ENCODE measurements around the gene PRR3. TPM values are rescaled to one million over a fixed set of nuclear protein-coding genes. Genes with fewer than 3 reads are reported as not detected.
A peak's percentile ranks its signal among the peaks of the same experiment; 100 is the strongest.

PRR3 gene, protein sequence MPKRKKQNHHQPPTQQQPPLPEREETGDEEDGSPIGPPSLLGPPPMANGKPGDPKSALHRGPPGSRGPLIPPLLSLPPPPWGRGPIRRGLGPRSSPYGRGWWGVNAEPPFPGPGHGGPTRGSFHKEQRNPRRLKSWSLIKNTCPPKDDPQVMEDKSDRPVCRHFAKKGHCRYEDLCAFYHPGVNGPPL
- total RNA-seq: 10.0 TPM

GRCh38 chr6:30556906-30557682, at the start of gene PRR3:
Gene PRR3 (plus strand): TSS chr6:30557295. CDS start chr6:30557345, 50 bp downstream.

DNA sequence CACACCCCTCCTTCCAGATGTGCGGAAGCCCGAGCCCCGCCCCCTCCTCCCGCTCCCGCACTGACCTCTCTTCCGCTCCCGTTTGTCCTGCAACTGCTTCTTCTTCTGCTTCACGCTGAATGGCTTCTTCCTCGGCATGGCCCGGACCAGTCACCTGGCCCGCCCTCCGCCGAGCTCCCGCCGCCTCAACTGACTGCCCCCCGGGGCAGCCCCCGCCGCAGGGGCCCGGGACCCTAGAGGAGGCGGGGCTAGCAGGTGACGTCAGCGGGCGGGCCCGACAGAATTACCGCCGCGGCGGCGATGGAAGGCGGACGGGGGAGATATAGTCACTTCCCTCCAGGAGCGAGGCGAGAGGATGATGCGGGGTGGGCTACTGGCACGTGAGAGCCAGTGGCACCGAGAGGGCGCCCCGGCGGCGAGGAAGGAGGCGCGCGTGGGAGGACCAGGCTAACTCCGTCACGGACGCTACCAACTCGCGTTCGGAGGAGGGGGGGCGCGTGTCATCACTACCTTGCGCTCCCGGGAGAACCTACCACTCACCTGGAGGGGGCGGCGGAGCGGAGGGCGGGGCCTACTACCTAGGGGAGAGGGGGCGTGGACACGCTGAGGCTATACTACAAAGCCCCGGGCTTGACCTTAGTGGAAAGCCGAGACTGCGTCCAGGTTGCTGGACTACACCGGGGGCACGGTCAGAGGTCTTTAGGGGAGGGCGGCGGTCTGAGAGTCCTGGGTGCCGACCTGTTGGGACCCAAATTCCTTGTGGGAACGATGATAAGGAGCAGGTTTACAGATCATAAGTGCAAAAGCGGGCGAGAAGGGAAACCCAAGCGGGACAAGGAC, 809 bp upstream of the PRR3 start, which contains the start of gene GNL1:
Gene GNL1, minus strand, starts transcription at position 424 of the 840 bp plus-strand sequence. Its CDS starts 286 bp downstream, at position 138.

GRCh38 chr6:30571075-30571761, 14.1 kb downstream of the PRR3 start, which contains the start of gene ABCF1:
Gene ABCF1 (plus strand): TSS chr6:30571442. CDS start chr6:30571488, 46 bp downstream.

Small RNA genes within 50 kb of the gene (small RNA-seq; reads per million reads assigned to genes)
- 1.9 reads per million, percentile 89 among the genes with 10 or more reads in this experiment for gene MIR877 (ENCODE audit: low replicate concordance)

Other genes starting within 250 kb of the PRR3 start
- 10.0 TPM for gene TRIM39, start 230.4 kb upstream of the PRR3 start, total RNA-seq
- 27.1 TPM for gene RPP21, start 212.1 kb upstream of the PRR3 start, total RNA-seq
- gene HLA-E, start 67.8 kb upstream of the PRR3 start, total RNA-seq: 202 TPM
- 44.3 TPM for gene GNL1, start 806 bp upstream of the PRR3 start, total RNA-seq
- 35.4 TPM for gene ABCF1, start 14.1 kb downstream of the PRR3 start, total RNA-seq
- 24.5 TPM for gene PPP1R10, start 59.9 kb downstream of the PRR3 start, total RNA-seq
- 58.0 TPM for gene MRPS18B, start 60.5 kb downstream of the PRR3 start, total RNA-seq
- gene ATAT1, start 69.6 kb downstream of the PRR3 start, total RNA-seq: 21.1 TPM
- 14.3 TPM for gene C6orf136, start 89.8 kb downstream of the PRR3 start, total RNA-seq
- 27.5 TPM for gene DHX16, start 115.7 kb downstream of the PRR3 start, total RNA-seq
- 30.1 TPM for gene PPP1R18, start 129.3 kb downstream of the PRR3 start, total RNA-seq
- 7.1 TPM for gene NRM, start 133.7 kb downstream of the PRR3 start, total RNA-seq
- 15.9 TPM for gene MDC1, start 160.0 kb downstream of the PRR3 start, total RNA-seq
- 468 TPM for gene TUBB, start 163.1 kb downstream of the PRR3 start, total RNA-seq
- gene FLOT1, start 185.4 kb downstream of the PRR3 start, total RNA-seq: 60.8 TPM
- gene IER3, start 187.3 kb downstream of the PRR3 start, total RNA-seq: 13.2 TPM